ENCODE data around the gene SMPD4. TPM values are rescaled to one million over a fixed set of nuclear protein-coding genes. Genes with fewer than 3 reads are reported as not detected.
"Not testable (repeated sequence)": the region's sequence is repeated elsewhere in the genome, so short reads cannot be mapped to it uniquely, and the experiment has no call there.

Gene SMPD4
- total and polyA plus RNA-seq, 2 experiments from 2014 or later: 41.8 to 44.6 TPM

GRCh38 chr2:130181880-130182682, 679 bp upstream of the SMPD4 start, which contains the start of gene MZT2B:
MZT2B (plus strand) TSS chr2:130182262; CDS start chr2:130182283, 21 bp downstream.
- DNase-seq (ENCODE audit: low read depth in 1 of 2, low spot score in 1 of 2): peak; percentile 90 to 92
- Histone ChIP-seq H3K4me3 (peak within 1 kb of the TSS; percentile 97), H3K27ac (peak within 1 kb of the TSS; percentile 83)
- not testable (repeated sequence) for H3K36me3 ChIP-seq; H3K4me1 ChIP-seq (ENCODE audit: low read depth); H3K9me3 ChIP-seq (ENCODE audit: low read depth); H3K27me3 ChIP-seq
- TF ChIP-seq CTCF (IDR thresholded peaks at IDR 0.05; ENCODE audit: low read depth, low read length): peak; percentile 63

- H3K4me1 ChIP-seq (ENCODE audit: low read depth); H3K9me3 ChIP-seq (ENCODE audit: low read depth); H3K27me3 ChIP-seq; H3K36me3 ChIP-seq: not testable (repeated sequence)
- Histone ChIP-seq H3K4me3 (peak overlapping the region; percentile 97), H3K27ac (peak overlapping the region; percentile 83)
- peak in 1 of 2 donors; percentile 4 for DNase-seq (ENCODE audit: low read depth in 1 of 2, low spot score in 1 of 2)
Measured at GRCh38 chr2:130180404-130181324, 738 bp downstream of the SMPD4 start.

GRCh38 chr2:130174866-130175265, 6.5 kb downstream of the SMPD4 start:
- not testable (repeated sequence) for H3K36me3 ChIP-seq; H3K27ac ChIP-seq; H3K9me3 ChIP-seq (ENCODE audit: low read depth)

GRCh38 chr2:130169896-130170295, 11.5 kb downstream of the SMPD4 start:
- Histone ChIP-seq H3K9me3 (ENCODE audit: low read depth) (no peaks in the 10 kb centered on the region), H3K27me3 (no peaks in the 10 kb centered on the region), H3K27ac (no peak overlapping the region), H3K36me3 (peaks cover 3% of the 10 kb centered on the region), H3K4me3 (no peak overlapping the region), H3K4me1 (ENCODE audit: low read depth) (no peaks in the 10 kb centered on the region)
- DNase-seq (ENCODE audit: low read depth in 1 of 2, low spot score in 1 of 2): no peak
- TF ChIP-seq CTCF (IDR thresholded peaks at IDR 0.05; ENCODE audit: low read depth, low read length): no peak

More at GRCh38 chr2:130174866-130175265, 6.5 kb downstream of the SMPD4 start:
- H3K4me3 ChIP-seq; H3K27me3 ChIP-seq; DNase-seq (ENCODE audit: low read depth in 1 of 2, low spot score in 1 of 2); H3K4me1 ChIP-seq (ENCODE audit: low read depth): not testable (repeated sequence)

GRCh38 chr2:130169163-130169562, 12.2 kb downstream of the SMPD4 start:
- not testable (repeated sequence) for H3K27me3 ChIP-seq; H3K27ac ChIP-seq; H3K36me3 ChIP-seq; H3K9me3 ChIP-seq (ENCODE audit: low read depth); H3K4me3 ChIP-seq; DNase-seq (ENCODE audit: low read depth in 1 of 2, low spot score in 1 of 2); H3K4me1 ChIP-seq (ENCODE audit: low read depth)

- not testable (repeated sequence) for H3K36me3 ChIP-seq; H3K27me3 ChIP-seq; H3K4me3 ChIP-seq; H3K4me1 ChIP-seq (ENCODE audit: low read depth); H3K27ac ChIP-seq; H3K9me3 ChIP-seq (ENCODE audit: low read depth); DNase-seq (ENCODE audit: low read depth in 1 of 2, low spot score in 1 of 2)
Measured at GRCh38 chr2:130166611-130167010, 14.8 kb downstream of the SMPD4 start.

GRCh38 chr2:130165293-130166016, 15.9 kb downstream of the SMPD4 start:
- H3K27ac ChIP-seq: no peak overlapping the region
- H3K27me3 ChIP-seq: no peaks in the 10 kb centered on the region
- TF ChIP-seq CTCF (IDR thresholded peaks at IDR 0.05; ENCODE audit: low read depth, low read length): no peak
- H3K9me3 ChIP-seq (ENCODE audit: low read depth): no peaks in the 10 kb centered on the region
- H3K4me3 ChIP-seq: no peak overlapping the region
- no peak for DNase-seq (ENCODE audit: low read depth in 1 of 2, low spot score in 1 of 2)
- H3K36me3 ChIP-seq: no peaks in the 10 kb centered on the region
- H3K4me1 ChIP-seq (ENCODE audit: low read depth): no peaks in the 10 kb centered on the region

Measured in cardiac muscle cell (in vitro differentiated cells and primary cell).